ENCODE results near the gene RNF152.

- TF ChIP-seq BHLHE40 (IDR thresholded peaks at IDR 0.05; ENCODE audit: low read depth, low read length) (no peak), POLR2A (IDR thresholded peaks at IDR 0.05; ENCODE audit: low read depth, low read length) (no peak), CTCF (conservative IDR thresholded peaks at IDR 0.05; ENCODE audit: low read depth, low read length) (no peak), MAZ (IDR thresholded peaks at IDR 0.05; ENCODE audit: borderline replicate concordance, low read depth, low read length) (no peak), MAFK (IDR thresholded peaks at IDR 0.05; ENCODE audit: low read depth, low read length) (no peak), RFX5 (IDR thresholded peaks at IDR 0.05; ENCODE audit: low read depth, low read length) (no peak), CHD1 (IDR thresholded peaks at IDR 0.05; ENCODE audit: low read depth, low read length) (no peak), USF2 (IDR thresholded peaks at IDR 0.05; ENCODE audit: low read depth, low read length) (no peak), MXI1 (IDR thresholded peaks at IDR 0.05; ENCODE audit: borderline replicate concordance, low read depth, low read length) (no peak), SMC3 (IDR thresholded peaks at IDR 0.05; ENCODE audit: low read depth, low read length) (no peak)
Measured at GRCh38 chr18:61853855-61854254, 39.0 kb downstream of the RNF152 start.

Data from IMR-90 (cell line).